Measurements from ENCODE around the gene ZNF507.

ZNF507 gene

DNA sequence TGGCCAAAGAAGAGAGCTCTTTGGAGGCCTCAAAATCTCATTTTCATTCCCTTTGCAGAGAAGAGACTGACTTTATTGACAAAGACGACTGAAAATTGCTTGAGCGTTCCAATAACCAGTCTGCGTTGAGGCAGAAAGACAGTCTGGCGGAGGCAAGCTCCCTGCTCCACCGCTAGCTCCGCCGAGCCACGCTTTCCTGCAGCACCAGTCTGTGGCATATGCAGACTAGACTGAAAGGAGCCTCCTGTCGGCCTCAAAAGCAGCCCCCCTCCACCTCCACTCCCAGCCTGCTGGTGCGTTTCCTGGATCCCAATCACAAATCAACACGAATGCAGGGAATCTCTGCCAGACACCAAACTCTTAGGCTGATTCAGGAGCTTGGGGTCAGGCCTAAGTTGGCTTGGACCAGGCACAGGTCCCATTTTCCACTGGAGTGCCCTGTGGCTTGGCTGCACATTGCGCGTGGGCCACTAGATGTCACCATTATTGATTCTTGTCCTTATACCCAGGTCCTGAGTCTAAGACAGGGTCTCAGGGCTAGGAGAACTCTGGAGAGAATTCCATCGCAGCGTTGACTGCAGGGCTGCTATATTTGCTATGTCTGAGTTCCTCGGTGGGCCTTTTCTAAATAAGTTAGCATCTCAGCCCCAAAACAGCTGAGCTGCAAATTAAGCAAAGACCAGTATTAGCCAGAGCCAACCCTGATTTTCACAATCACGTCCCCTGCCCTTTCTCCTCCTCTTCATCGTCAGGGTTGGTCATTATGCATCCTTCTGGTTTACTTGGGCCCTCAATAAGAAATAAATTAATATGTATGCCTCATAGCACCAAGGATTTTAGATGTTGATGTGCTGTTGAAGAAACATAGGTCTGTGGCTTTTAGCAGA is 5.2 kb upstream of the ZNF507 start:
- DNase-seq: peak in 1 of 2 experiments; percentile 30

DNA sequence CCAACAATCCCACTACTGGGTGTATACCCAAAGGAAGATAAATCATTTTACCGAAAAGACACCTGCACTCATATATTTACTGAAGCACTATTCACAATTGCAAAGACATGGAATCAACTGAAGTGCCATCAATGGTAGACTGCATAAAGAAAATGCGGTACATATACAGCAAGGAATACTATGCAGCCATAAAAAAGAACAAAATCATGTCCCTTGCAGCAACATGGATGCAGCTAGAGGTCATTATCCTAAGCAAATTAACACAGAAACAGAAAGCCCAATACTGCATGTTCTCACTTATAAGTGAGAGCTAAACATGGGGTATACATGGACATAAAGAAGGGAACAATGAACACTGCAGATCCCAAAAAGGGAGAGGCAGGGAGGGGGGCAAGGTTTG is 2.7 kb upstream of the ZNF507 start:
- DNase-seq: no peak

DNA sequence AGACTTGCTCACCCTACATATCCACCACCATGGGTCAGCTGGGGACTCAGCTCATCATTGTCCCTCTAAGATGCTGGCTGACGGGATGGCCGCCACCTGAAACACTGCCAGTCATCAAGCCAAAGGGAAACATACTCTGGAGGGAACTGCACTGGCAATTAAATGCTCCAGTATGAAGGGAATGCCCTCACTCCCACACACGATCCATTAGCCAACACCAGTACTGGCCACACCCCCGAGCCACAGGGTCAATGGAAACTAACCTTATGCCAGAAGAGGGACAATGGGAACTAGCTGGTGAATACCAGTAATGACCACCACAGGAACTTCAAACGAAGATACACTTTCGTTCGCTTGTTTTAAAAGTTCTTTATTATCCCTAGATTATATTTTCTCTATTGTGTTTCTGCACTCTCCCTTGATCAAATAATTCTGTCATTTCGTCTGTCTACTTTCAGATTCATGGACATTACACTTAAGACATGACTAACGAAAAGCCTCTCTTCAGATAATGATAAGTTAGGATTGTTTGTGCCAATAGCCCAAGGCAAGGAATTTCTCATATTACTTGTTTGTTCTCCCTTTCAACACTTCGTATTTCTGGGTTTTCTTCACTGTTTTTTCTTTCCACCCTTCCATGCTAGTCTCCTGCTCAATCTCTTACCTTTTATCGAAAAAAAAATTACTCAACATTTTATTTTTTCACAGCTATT is 1.7 kb upstream of the ZNF507 start:
- DNase-seq: no peak

DNA sequence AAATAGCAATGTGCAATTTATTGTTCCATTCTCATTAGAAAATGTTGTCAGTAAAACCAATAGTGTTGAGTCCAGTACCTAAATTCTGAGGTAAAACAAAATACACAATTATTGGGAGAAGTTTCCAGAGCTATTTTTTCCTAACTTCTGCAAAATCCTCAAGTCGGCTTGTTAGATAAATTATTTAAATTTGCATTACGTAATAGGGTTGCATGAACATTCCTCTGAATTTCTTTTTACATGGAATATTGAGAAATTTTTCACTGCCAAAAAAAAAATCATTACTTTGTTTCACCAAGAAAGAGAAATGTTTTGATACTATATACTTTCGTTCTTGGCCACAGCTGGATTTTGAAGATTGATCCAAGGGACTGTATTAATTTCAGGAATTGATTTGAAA is 1.5 kb downstream of the ZNF507 start:
- no peak for DNase-seq

DNA sequence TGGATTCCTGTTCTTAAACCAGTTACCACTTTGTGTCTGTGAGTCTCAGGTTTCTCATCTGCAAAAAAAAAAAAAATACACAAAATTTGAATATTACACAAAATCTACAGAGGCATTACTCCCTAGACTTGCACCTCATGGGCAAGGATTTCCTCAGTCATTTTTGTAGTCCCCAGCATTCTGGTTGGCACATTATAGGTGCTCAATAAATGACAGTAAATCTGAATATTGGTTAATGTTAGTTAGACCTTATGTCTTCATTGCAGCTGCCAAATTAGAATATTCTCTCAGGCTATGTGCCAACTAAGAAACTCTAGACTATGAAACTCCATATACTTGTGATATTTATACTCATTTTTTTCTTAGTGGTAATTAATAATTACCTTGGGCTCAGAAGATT is 2.2 kb downstream of the ZNF507 start:
- no peak for DNase-seq

DNA sequence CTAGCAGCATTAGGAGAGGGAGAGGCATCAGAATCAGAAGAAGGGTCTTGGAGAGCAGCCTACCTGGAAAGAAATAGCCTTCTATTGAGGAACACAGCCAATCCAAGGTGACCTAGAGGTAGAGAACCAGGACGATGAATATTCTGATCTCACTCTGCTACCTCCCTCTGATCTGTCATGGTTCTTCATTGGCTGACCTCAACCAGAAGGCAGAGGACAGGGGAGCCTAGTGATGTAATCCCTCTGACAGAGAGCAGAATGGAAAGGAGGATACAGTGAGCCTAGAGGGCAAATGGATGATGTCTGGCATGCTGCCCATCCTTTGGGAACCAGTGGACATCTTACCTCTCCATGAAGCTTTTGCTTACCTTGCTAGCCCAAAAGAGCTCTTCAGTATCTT is 3.6 kb downstream of the ZNF507 start:
- DNase-seq: no peak

DNA sequence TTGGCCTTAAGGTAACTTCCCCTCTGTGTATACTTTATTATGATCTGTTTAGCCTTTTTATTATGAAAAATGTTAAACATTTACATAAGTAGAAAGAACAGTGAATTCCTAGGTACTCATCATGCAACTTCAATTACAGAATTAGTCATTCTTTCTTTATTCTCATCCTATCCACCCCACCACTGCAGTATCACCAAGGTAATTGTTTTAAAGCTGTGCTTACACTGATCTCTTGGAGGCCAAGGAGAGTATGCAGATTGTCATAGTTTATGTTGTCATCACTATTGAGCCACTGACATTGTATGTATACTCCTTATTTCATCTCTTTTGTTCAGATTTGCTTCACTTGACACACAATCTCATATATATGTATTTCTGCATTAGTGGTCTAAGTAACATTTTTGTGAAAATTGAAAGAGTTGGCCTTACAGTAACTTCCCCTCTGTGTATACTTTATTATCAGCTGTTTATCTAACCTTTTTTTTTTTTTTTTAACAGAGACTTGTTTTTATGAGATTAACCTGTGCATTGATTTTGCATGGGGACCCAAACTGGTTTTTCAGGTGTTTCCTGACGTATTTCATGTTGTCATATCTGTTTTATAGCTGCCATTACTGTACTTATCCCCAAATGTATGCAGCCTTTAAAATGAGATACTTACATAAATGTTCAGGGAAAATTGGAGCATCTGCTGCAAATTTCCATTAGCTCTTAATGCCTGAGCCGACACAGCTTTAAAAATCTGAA is 4.5 kb downstream of the ZNF507 start:
- no peak for DNase-seq

DNA sequence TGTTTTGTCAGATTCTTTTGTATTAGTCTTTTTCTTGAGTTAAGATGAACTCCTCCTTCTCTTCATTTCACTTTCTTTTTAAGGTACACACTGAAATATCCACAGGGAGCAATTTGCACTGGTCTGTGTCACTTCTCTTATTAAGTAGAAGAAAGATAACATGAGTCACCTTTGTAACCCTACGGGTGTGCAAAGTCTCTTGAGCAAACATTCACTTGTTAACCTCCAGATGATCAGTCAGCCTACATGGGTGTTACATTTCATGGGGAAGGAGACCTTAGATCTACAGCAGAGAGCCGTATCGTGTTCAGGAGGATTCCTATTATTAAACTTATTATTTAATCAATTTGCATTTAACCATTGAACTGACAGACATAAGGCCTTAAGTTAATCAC is 5.1 kb downstream of the ZNF507 start:
- no peak for DNase-seq

DNA sequence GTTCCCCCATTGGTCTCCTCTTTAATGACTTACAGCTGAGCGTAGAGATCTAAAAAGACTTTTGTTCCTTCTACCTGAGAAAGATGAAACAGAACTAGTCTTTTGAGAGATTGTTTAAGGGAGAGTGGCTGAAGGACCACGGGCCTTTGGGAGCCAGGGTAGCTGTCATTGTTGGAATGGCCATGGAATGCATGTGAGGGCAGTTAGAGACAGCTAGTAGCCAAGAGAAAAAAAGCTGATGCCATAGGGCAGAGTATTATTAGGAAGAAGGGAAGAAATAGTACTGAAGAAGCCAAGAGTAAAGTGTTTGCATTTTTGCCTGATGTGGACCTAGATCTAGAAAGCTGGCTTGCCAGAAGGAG is 5.6 kb downstream of the ZNF507 start:
- DNase-seq: no peak

DNA sequence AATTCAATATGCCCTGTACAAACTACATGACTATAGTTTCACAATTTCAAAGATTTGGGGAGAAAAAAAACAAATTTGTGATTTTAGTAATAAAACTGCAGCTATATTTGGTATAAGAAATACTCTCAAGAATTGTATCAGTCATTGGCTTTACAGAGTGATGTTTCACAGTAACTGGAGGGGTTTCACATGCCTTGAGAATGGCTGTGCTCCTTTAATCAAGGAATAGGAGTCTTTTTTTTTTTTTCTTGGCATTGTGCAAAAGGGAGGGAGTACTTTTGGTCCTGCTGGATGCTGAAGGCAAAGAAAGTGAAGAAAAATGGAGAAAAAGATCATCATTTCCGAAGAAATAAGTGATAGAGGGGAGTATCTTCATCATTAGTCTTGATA is 6.8 kb downstream of the ZNF507 start:
- DNase-seq: no peak

DNA sequence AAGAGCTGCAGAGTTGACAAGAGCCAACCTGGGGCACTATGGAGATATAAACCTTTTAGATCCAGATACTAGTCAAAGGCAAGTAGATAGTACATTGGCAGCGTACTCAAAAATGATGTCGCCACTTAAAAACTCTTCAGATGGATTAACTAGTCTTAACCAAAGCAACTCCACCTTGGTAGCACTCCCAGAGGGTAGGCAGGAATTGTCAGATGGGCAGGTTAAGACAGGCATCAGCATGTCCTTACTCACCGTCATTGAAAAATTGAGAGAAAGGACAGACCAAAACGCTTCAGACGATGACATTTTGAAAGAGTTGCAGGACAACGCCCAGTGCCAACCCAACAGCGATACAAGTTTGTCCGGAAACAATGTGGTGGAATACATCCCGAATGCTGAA is 8.9 kb downstream of the ZNF507 start:
- no peak for DNase-seq

DNA sequence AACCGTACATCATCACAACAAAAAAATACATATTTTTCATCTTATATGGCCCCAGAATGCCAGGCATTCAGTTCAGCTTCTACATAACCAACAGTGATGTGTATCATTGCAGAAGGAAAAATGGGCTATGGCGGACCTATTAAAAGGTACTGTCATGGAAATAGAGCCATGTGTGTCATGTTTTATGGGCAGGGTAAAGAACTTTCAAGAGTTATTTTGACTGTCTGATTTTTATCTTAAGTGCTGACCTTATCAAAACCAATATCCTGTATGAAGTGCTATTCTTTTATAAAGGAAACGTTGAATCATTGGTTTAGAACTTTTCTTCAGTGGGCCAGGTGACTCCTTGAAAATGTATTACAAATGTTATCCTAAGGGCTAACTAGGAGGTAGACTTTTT is 9.9 kb downstream of the ZNF507 start:
- no peak for DNase-seq

DNA sequence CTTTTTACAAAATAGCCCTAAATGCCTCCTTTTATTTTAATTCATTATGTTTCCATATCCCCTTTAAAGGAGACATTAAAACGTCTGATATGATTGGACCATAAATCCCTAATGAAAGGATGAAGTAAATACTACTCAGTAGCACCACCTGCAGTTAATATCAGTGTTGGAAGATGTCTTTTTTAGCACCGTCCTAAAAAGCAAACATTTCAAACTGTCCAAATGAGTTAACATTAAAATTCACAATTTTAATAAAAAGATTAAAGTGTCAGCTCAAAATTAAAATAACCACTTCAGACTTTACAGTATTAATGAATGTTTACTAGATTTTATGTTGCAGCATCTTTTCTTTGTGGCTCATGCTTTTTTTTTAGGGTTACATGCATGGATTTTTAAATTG is 12.3 kb downstream of the ZNF507 start:
- no peak for DNase-seq

DNA sequence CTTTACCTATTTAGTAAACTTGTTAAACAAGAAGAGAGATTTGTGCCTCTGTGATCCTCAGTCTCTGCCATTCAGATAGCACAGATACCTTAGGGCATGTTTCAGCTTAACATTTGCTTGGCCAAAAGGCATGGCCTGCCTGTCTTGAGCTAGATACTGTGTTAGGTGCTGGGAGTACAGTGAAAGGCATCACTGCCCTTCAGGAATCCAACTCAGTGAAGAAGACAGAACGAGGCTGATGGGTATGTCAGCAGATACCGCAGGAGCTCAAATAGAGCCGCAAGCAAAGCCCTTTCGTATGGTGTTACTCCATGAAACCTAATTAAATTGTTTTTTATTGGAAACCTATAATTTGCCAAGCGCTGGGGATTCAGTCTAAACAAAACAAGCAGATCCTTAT is 12.9 kb downstream of the ZNF507 start:
- DNase-seq: no peak

DNA sequence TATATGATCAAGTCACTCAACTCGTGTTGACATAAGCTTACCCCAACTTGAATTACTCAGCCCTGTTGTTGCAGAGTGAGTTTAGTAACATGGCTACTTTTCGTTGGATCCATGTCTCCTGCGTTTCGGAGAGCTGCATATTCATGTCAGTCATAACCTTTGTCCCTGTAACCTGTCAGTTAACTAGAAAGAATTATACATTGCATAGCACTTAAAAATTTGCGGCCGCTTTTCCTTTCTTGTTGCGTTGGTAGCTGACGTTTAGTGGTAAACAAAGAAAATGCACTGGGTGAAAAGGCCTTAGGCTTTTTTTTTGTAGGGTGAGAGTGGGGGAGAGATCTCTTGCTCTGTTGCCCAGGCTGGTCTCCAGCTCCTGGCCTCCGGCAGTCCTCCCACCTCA is 14.2 kb downstream of the ZNF507 start:
- no peak for DNase-seq

DNA sequence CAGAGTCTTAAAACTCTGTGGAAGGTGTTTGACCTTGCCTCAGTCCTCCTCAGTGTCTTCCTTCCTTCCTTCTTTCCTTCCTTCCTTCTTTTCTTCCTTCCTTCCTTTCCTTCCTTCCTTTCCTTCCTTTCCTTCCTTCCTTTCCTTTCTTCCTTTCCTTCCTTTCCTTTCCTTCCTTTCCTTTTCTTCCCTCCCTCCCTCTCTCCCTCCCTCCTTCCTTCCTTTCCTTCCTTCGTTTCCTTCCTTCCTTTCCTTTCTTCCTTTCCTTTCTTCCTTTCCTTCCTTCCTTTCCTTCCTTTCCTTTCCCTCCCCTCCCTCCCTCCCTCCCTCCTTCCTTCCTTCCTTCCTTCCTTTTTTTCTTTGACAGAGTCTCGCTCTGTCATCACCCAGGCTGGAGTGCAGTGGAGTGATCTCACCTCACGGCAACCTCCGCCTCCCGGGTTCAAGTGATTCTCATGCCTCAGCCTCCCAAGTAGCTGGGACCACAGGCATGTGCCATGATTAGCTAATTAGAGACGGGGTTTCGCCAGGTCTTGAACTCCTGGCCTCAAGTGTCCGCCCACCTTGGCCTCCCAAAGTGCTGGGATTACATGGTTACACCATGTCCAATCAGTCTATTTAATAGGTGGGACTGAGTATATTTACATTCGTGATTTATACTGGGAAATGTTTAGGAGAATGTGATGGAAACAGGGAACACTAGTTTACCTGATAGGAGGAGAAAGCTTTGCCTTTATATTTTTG is 16.3 kb downstream of the ZNF507 start:
- no peak for DNase-seq

DNA sequence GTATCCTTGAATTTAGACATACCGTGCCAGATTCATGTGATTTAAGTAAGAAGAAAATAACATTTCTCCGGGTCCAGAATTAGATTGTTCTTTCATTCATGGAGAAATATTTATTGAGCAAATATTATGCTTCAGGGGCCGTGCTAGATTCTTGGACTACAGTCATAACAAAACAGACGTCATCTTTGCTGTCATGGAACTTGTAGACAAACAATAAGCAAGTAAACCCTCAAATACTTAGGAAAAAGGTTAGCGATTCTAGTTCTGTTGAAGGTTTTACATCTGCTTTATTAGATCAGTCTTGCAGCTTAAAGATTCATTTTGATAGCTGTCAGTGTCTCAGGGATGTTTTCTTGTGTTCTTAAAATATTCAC is 16.9 kb downstream of the ZNF507 start:
- DNase-seq: no peak

DNA sequence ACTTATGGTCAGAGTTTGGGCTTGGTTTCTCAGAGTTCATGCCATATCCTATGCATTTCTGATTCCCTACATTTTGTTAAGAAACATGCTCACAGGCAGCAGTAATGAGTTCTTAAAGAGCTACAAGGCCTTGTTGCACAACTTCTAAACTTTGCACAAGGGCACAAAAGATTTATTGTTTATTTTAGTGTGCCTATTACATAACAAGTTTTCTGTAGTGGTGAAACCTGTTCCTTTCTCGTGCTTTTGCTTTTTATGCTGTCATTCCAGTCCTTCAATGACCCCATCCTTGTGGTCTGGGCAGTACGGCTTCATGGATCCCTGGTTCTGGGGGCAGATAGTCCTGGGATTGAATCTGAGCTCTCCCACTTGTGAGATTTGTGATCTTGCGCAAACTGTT is 17.8 kb downstream of the ZNF507 start:
- no peak for DNase-seq

DNA sequence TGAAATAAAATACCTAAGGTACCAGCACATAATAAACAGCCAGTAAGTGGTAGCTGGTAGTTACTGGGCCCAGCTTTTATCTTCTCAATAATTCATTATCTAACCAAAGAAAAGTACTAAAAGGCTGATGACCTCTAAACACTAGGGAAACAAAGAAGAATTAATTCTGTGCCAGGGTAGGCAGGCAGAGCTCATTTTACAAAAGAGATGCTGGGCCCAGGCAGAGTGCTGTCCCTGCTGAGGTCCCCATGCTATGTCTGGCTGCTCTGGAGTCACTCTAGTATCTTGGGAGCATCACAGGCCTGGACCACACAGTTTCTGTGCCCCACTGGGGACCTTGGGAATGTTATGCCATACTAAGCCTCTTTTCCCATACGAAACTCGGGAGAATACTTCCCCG is 18.2 kb downstream of the ZNF507 start:
- DNase-seq: no peak

DNA sequence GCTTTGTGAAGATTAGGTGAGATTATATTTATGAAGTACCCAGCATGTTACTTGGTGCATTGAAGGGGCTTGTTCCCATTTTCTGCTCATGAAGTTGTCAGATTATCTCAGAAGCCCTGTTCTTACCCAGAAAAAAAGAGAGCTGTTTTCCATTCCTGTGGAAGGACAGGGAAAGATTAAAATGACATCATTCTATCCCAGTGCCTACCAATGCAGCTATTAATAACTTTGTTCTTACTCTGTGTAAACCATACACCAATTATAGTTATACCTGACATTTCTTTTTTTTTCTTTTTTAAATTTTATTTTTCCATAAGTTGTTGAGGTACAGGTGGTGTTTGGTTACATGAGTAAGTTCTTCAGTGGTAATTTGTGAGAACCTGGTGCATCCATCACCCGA is 18.6 kb downstream of the ZNF507 start:
- no peak for DNase-seq

DNA sequence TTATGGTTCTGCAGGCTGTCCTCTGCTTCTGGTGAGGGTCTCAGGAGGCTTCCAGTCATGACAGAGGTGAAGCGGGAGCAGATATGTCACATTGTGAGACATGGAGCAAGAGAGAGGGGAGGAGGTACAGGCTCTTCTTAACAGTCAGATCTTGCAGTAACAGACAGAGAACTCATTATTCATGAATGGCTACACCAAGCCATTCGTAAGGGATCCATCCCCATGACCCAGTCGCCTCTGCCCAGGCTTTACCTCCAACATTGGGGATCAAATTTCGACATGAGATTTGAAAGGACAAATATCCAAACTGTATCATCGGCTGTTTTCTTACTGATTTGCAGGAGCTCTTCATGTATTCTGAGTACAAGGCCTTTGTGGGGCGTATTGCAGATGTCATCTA is 21.7 kb downstream of the ZNF507 start:
- no peak for DNase-seq

DNA sequence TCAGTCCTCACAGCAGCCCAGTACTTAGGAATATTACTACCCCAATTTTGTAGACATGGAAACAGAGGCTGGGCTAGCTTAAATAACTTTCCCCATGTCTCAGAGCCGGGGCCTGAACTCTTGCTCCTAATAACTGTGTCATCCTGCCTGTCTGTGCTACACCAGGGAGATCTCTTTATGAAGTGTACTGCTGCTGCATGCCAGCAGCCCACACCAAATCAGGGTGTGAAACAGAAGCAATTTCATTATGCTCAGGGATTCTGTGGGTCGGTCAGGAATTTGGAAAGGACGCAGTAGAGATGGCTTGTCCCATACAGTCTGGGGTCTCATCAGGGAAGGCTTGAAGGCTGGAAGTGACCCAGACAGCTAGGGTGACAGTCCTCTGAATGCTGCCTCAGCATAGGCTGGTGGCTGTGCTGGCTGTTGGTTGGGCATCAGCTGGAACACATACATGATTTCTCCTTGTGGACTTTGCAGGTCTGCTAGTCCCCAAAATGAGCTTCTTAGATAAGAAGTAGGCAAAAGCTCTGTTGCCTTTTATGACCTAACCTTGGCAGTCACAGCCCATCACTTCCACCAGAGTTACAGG is 22.6 kb downstream of the ZNF507 start:
- DNase-seq: no peak

DNA sequence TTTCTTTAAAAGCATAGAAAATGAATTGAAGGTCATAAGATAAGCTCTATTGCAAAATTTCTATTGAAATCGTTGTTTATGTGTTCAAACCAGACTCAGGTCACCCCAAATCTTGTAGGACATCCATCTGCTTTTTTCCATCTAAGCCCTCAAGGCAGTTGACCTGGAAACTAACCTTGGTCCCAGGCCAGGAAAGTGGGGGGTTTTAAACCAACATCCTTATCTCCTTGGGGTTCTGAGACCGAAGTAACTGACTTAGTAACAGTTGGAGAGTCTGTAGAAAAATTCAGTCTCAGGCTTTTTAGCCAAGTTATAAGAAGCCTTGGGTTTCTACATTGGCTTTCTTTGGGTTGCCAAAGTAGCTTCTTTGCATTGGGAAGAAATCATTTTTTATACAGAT is 23.4 kb downstream of the ZNF507 start:
- no peak for DNase-seq
